HEK293T (cell line): Measurements from ENCODE around the gene NOC2L.
"Not testable (repeated sequence)": the region's sequence is repeated elsewhere in the genome, so short reads cannot be mapped to it uniquely, and the experiment has no call there.

Source experiments
- ARNT ChIP-seq: fragments of 450-650 bp; IDR thresholded peaks from 2 replicates; pipeline ENCODE4 v1.6.1; 2017; ENCODE audit warnings: mild to moderate bottlenecking
- BHLHE40 ChIP-seq: fragments of 450-650 bp; IDR thresholded peaks from 2 replicates; pipeline ENCODE4 v1.6.1; 2016; ENCODE audit warnings: mild to moderate bottlenecking, moderate library complexity, borderline replicate concordance
- FOXA1 ChIP-seq: fragments of 450-650 bp; IDR thresholded peaks from 2 replicates; pipeline ENCODE4 v1.6.1; 2016; ENCODE audit warnings: mild to moderate bottlenecking
- FOXM1 ChIP-seq: fragments of 450-650 bp; IDR thresholded peaks from 2 replicates; pipeline ENCODE4 v1.6.1; 2017; ENCODE audit warnings: mild to moderate bottlenecking, borderline replicate concordance
- HDGF ChIP-seq: fragments of 450-650 bp; IDR thresholded peaks from 2 replicates; pipeline ENCODE4 v1.6.1; 2017; ENCODE audit warnings: antibody characterized with exemption, borderline replicate concordance
- LEF1 ChIP-seq: fragments of 450-650 bp; IDR thresholded peaks from 2 replicates; pipeline ENCODE4 v1.6.1; 2017; ENCODE audit warnings: mild to moderate bottlenecking, borderline replicate concordance
- SP1 ChIP-seq: fragments of 450-650 bp; IDR thresholded peaks from 2 replicates; pipeline ENCODE4 v1.6.1; 2017
- ZNF384 ChIP-seq: fragments of 450-650 bp; IDR thresholded peaks from 2 replicates; pipeline ENCODE4 v1.6.1; 2016

DNA sequence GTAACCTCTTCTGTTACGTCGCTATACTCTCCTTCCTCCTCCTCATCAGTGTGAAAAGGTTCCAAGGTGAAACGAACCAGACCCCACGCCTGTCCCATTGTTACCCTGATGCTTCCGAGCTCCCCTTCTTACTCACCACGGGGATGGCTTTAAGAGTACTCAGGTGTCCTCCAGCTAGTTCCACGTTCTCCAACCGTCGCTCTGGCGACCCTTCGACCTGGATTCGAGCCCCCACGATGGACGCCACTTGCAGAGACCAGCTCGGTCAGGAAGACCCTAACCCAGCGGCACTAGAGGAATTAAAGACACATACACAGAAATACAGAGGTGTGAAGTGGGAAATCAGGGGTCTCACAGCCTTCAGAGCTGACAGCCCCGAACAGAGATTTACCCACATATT is 61.1 kb downstream of the NOC2L start:
- not testable (repeated sequence) for TF ChIP-seq LEF1, BHLHE40, HDGF, ZNF384, ARNT, FOXM1, FOXA1, SP1
